GM12801 (cell line): ENCODE measurements around the gene ALDOB.

Experiments
- TF ChIP-seq, protein P1 (sequence below): IDR thresholded peaks from one replicate; pipeline ENCODE4 v1.5.1; 2011; ENCODE audit warnings: control low read depth; ENCODE audit not compliant: insufficient read length; ENCODE audit errors: extremely low read depth

Gene ALDOB

DNA sequence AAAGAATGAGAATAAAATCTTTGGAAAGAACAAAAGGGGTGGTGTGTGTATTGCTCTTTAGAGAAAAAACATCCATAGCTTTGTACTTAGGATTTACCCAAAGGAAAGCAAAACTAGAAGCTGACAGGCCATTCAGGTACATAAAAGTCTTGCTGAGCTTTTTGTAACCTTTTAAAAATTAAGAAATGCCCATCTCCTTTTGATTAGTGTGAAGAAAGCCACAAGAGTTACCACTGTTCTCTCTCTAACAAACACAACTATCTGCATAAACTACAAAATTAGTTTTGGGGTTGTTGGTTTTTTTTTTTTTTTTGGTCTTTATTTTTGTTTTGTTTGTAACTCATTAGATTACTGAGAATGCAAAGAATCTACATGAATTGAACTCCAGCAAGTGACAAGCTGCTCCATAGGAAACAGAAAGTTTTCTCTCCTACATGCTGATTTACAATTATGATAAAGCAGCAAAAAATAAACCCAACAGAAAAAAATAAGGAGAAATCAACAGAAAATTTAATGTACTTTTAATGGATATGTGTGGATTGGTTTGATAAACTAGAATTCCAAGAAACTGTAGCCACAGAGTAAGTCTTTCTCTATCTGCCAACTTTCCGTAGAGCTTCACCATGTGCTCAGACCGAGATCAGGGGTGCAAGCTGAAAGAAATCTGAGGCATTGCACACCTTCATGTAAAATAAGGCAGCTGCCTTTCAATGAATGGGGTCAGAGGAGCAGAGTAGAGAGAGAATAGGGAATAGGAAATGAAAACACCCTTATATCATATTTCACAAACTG lies 63.1 kb downstream of the ALDOB start:
- TF ChIP-seq, protein P1, sequence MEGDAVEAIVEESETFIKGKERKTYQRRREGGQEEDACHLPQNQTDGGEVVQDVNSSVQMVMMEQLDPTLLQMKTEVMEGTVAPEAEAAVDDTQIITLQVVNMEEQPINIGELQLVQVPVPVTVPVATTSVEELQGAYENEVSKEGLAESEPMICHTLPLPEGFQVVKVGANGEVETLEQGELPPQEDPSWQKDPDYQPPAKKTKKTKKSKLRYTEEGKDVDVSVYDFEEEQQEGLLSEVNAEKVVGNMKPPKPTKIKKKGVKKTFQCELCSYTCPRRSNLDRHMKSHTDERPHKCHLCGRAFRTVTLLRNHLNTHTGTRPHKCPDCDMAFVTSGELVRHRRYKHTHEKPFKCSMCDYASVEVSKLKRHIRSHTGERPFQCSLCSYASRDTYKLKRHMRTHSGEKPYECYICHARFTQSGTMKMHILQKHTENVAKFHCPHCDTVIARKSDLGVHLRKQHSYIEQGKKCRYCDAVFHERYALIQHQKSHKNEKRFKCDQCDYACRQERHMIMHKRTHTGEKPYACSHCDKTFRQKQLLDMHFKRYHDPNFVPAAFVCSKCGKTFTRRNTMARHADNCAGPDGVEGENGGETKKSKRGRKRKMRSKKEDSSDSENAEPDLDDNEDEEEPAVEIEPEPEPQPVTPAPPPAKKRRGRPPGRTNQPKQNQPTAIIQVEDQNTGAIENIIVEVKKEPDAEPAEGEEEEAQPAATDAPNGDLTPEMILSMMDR, result no peak

DNA sequence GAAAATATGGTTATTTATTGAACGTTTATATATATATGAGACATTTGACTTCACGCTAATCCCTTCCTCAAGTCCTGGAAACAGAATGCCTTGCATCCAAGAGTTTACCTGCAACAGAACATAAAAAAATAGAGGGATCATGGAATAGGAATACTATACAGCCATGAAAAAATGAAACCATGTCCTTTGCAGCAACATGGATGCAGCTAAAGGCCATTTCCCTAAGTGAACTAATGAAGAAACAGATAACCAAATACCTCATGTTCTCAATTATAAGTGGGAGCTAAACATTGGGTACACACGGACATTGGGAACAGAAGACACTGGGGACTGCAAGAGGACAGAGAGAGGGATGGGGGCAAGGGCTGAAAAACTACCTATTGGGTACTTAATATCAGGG lies 63.8 kb downstream of the ALDOB start:
- TF ChIP-seq, protein P1, result no peak
